Stimulated activated CD4-positive, alpha-beta T cell treated with anti-CD3 and anti-CD28 coated beads, Interleukin-15, amount 100 ng/mL, for 1 hour (primary cell): ENCODE data around the gene SLC1A2.

Source experiments
- DNase-seq, 2 donors: peaks; one replicate each; pipeline ENCODE4 v3.0.0-alpha.2; 2020; ENCODE audit warnings: low read depth in 1 of 2, low spot score in 1 of 2

SLC1A2 gene

GRCh38 chr11:35276396-35277145 lies 142.8 kb downstream of the SLC1A2 start:
- DNase-seq: no peak

- no peak for DNase-seq
Measured at GRCh38 chr11:35275786-35276170, 143.6 kb downstream of the SLC1A2 start.

- no peak for DNase-seq
Measured at GRCh38 chr11:35274909-35275785, 144.2 kb downstream of the SLC1A2 start.

GRCh38 chr11:35272391-35272902 lies 146.9 kb downstream of the SLC1A2 start:
- peak in 1 of 2 donors; percentile 1 for DNase-seq

GRCh38 chr11:35271031-35271430 lies 148.3 kb downstream of the SLC1A2 start:
- no peak for DNase-seq

- no peak for DNase-seq
Measured at GRCh38 chr11:35270342-35270741, 149.0 kb downstream of the SLC1A2 start.

- DNase-seq: no peak
Measured at GRCh38 chr11:35267504-35267903, 151.9 kb downstream of the SLC1A2 start.

- DNase-seq: no peak
Measured at GRCh38 chr11:35265755-35266454, 153.5 kb downstream of the SLC1A2 start.

GRCh38 chr11:35262735-35263134 lies 156.6 kb downstream of the SLC1A2 start:
- DNase-seq: no peak

GRCh38 chr11:35262056-35262455 lies 157.3 kb downstream of the SLC1A2 start:
- no peak for DNase-seq

- DNase-seq: no peak
Measured at GRCh38 chr11:35261197-35261596, 158.2 kb downstream of the SLC1A2 start.

- DNase-seq: no peak
Measured at GRCh38 chr11:35260342-35260985, 158.9 kb downstream of the SLC1A2 start.

- DNase-seq: no peak
Measured at GRCh38 chr11:35259529-35259928, 159.8 kb downstream of the SLC1A2 start.

- DNase-seq: no peak
Measured at GRCh38 chr11:35257281-35257680, 162.1 kb downstream of the SLC1A2 start.

- no peak for DNase-seq
Measured at GRCh38 chr11:35256296-35256695, 163.1 kb downstream of the SLC1A2 start.

GRCh38 chr11:35255514-35255913 lies 163.8 kb downstream of the SLC1A2 start:
- DNase-seq: no peak

GRCh38 chr11:35253237-35253636 lies 166.1 kb downstream of the SLC1A2 start:
- DNase-seq: no peak

GRCh38 chr11:35250621-35251020 lies 168.7 kb downstream of the SLC1A2 start:
- no peak for DNase-seq

- no peak for DNase-seq
Measured at GRCh38 chr11:35250192-35250591, 169.2 kb downstream of the SLC1A2 start.

GRCh38 chr11:35248558-35249323 lies 170.6 kb downstream of the SLC1A2 start:
- no peak for DNase-seq
